MM.1S (cell line): ENCODE data around the gene WDR5B.

ENCODE experiments used
- DNase-seq: peaks from one replicate; pipeline ENCODE4 v3.0.0-alpha.2; 2015
- H2AFZ ChIP-seq: fragments of 300-600 bp; sonication (generic); 2 replicates; pipeline ENCODE4 v1.6.0; 2016; ENCODE audit warnings: antibody characterized with exemption, low read length
- H3F3A ChIP-seq: fragments of 300-600 bp; sonication (generic); 2 replicates; pipeline ENCODE4 v1.6.1; 2016; ENCODE audit warnings: mild to moderate bottlenecking, antibody characterized with exemption, low read length, moderate library complexity, mixed read lengths; ENCODE audit not compliant: insufficient read depth
- H3K27ac ChIP-seq: fragments of 300-600 bp; sonication (generic); 2 replicates; pipeline ENCODE4 v1.5.1; 2016; ENCODE audit warnings: mild to moderate bottlenecking, low read length
- H3K27me3 ChIP-seq: fragments of 300-600 bp; sonication (generic); replicated peaks from 2 replicates; pipeline ENCODE4 v1.6.0; 2016; ENCODE audit warnings: low read length; ENCODE audit not compliant: insufficient read depth
- H3K36me3 ChIP-seq: fragments of 300-600 bp; sonication (generic); replicated peaks from 2 replicates; pipeline ENCODE4 v1.6.1; 2016; ENCODE audit warnings: mild to moderate bottlenecking, low read length, mixed read lengths; ENCODE audit not compliant: insufficient read depth
- H3K4me1 ChIP-seq: fragments of 300-600 bp; sonication (generic); 2 replicates; pipeline ENCODE4 v1.6.1; 2016; ENCODE audit warnings: low read length, mixed read lengths
- H3K4me2 ChIP-seq: fragments of 300-600 bp; sonication (generic); 2 replicates; pipeline ENCODE4 v1.6.0; 2016; ENCODE audit warnings: low read depth, low read length
- H3K4me3 ChIP-seq: fragments of 300-600 bp; sonication (generic); 2 replicates; pipeline ENCODE4 v1.5.1; 2016; ENCODE audit warnings: low read length, mixed read lengths
- H3K79me2 ChIP-seq: fragments of 300-600 bp; sonication (generic); 2 replicates; pipeline ENCODE4 v1.6.1; 2016; ENCODE audit warnings: mixed run types, low read length, mixed read lengths
- H3K9ac ChIP-seq: fragments of 300-600 bp; sonication (generic); 2 replicates; pipeline ENCODE4 v1.6.1; 2016; ENCODE audit warnings: low read length, mixed read lengths
- H3K9me2 ChIP-seq: fragments of 300-600 bp; sonication (generic); replicated peaks from 2 replicates; pipeline ENCODE4 v1.6.1; 2016; ENCODE audit warnings: mild to moderate bottlenecking, low read length, mixed read lengths; ENCODE audit not compliant: insufficient read depth
- H3K9me3 ChIP-seq: fragments of 300-600 bp; sonication (generic); replicated peaks from 2 replicates; pipeline ENCODE4 v1.6.1; 2016; ENCODE audit warnings: mild to moderate bottlenecking, low read length, mixed read lengths; ENCODE audit not compliant: insufficient read depth
- H4K20me1 ChIP-seq: fragments of 300-600 bp; sonication (generic); 2 replicates; pipeline ENCODE4 v1.6.1; 2016; ENCODE audit warnings: mild to moderate bottlenecking, low read length, moderate library complexity, mixed read lengths; ENCODE audit not compliant: insufficient read depth
- EZH2 ChIP-seq: fragments of 300-600 bp; sonication (generic); optimal IDR thresholded peaks from 2 replicates; pipeline ENCODE3; 2017; ENCODE audit warnings: low read depth, mild to moderate bottlenecking, antibody characterized with exemption, low read length, mixed read lengths
- EZH2phosphoT487 ChIP-seq: fragments of 300-600 bp; sonication (generic); IDR thresholded peaks from 2 replicates; pipeline ENCODE4 v1.6.1; 2018; ENCODE audit warnings: antibody characterized with exemption, low read length
- TF ChIP-seq, protein P1 (sequence below): fragments of 300-600 bp; sonication (generic); IDR thresholded peaks from 2 replicates; pipeline ENCODE4 v1.5.1; 2016; ENCODE audit warnings: antibody characterized with exemption, low read length, mixed read lengths

Gene WDR5B

DNA sequence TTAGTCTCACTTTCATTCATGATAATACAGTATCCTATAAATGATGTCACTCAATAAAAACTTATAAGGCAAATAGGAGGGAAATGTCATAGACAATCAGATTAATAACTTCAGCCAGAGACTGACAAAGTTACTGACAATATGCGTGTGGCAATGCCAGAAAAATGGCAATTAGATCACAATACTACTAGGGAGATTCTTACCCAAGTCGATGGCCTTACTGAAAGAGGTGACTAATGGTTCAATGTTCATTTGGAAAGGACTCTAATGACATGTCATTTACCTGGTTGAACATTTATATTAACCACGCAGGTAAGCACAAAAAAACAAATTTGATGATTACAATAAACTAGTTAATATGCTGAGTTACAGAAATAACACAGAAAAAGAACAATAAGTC is 45.9 kb upstream of the WDR5B start:
- no peak for TF ChIP-seq EZH2phosphoT487
- TF ChIP-seq, protein P1, sequence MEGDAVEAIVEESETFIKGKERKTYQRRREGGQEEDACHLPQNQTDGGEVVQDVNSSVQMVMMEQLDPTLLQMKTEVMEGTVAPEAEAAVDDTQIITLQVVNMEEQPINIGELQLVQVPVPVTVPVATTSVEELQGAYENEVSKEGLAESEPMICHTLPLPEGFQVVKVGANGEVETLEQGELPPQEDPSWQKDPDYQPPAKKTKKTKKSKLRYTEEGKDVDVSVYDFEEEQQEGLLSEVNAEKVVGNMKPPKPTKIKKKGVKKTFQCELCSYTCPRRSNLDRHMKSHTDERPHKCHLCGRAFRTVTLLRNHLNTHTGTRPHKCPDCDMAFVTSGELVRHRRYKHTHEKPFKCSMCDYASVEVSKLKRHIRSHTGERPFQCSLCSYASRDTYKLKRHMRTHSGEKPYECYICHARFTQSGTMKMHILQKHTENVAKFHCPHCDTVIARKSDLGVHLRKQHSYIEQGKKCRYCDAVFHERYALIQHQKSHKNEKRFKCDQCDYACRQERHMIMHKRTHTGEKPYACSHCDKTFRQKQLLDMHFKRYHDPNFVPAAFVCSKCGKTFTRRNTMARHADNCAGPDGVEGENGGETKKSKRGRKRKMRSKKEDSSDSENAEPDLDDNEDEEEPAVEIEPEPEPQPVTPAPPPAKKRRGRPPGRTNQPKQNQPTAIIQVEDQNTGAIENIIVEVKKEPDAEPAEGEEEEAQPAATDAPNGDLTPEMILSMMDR, result no peak
- TF ChIP-seq EZH2, result no peak
- no peaks in the 10 kb centered on the region for H3K4me1 ChIP-seq
- no peak for DNase-seq
- no peak overlapping the region for H3K9ac ChIP-seq
- H3K27ac ChIP-seq, result no peak overlapping the region
- no peak overlapping the region for H3K4me3 ChIP-seq
- H3K27me3 ChIP-seq, result no peaks in the 10 kb centered on the region
- H2AFZ ChIP-seq, result no peak overlapping the region
- H3K9me2 ChIP-seq, result no peaks in the 10 kb centered on the region
- no peak overlapping the region for H3K4me2 ChIP-seq
- no peaks in the 10 kb centered on the region for H3F3A ChIP-seq
- H3K79me2 ChIP-seq, result no peaks in the 10 kb centered on the region
- no peaks in the 10 kb centered on the region for H3K9me3 ChIP-seq
- no peaks in the 10 kb centered on the region; the same call in 1 of the 2 replicates for H3K36me3 ChIP-seq
- H4K20me1 ChIP-seq, result no peaks in the 10 kb centered on the region

DNA sequence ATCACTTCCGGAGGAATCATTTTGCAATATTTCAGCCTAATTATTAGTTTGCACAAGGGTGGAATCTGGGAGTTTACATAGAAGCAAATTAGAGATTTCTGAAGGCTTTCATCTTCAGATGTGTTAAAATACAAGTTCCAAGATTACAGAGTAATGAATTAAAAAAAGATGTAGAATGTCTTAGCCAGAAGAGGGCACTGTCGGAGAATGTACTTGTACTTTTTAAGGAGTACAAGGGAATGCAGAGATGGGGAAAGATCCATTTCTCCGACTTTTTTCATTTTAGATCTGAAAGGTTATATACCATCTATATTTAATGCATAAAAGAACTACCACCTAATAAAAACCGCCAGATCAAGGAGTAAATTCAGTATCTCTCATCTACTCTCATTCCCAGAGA is 43.1 kb upstream of the WDR5B start:
- Histone ChIP-seq H3K4me1 (no peaks in the 10 kb centered on the region), H3K9ac (no peak overlapping the region), H3K36me3 (no peaks in the 10 kb centered on the region; the same call in 1 of the 2 replicates), H3K4me3 (no peak overlapping the region), H3K27ac (no peak overlapping the region), H4K20me1 (no peaks in the 10 kb centered on the region), H3F3A (no peaks in the 10 kb centered on the region), H2AFZ (no peak overlapping the region), H3K9me2 (no peaks in the 10 kb centered on the region), H3K27me3 (no peaks in the 10 kb centered on the region), H3K9me3 (no peaks in the 10 kb centered on the region), H3K79me2 (no peaks in the 10 kb centered on the region), H3K4me2 (no peak overlapping the region)
- no peak for TF ChIP-seq EZH2
- TF ChIP-seq, protein P1, result peak; percentile 28
- DNase-seq, result no peak

DNA sequence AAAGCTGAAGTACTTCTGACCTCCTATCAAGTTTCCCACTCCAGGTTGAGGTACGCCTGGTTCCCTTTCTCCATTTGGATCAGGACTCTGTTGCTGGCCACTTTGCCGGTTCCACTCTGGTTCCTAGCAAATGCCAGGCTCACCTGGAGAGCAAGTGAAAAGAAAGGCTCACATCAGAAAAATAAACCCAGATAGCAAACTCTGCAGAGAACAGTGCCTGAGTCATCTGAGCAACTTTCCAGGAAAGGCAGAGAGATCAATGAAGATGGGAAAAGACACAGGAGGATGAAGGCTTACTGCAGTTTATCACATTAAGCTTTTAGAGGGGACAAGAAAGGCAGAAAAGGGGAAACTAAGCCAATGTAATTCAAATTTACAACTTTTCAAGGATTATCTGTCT is 41.8 kb upstream of the WDR5B start:
- DNase-seq, result no peak
- no peaks in the 10 kb centered on the region for H4K20me1 ChIP-seq
- no peaks in the 10 kb centered on the region; the same call in 1 of the 2 replicates for H3K36me3 ChIP-seq

More for the DNA sequence above, 41.8 kb upstream of the WDR5B start:
- no peak overlapping the region for H3K9ac ChIP-seq
- no peaks in the 10 kb centered on the region for H3K9me3 ChIP-seq
- no peaks in the 10 kb centered on the region for H3F3A ChIP-seq
- no peak overlapping the region for H3K27ac ChIP-seq
- no peak overlapping the region for H2AFZ ChIP-seq
- no peaks in the 10 kb centered on the region for H3K4me1 ChIP-seq
- no peaks in the 10 kb centered on the region for H3K79me2 ChIP-seq
- H3K9me2 ChIP-seq, result no peaks in the 10 kb centered on the region
- H3K4me3 ChIP-seq, result no peak overlapping the region
- no peaks in the 10 kb centered on the region for H3K27me3 ChIP-seq
- TF ChIP-seq EZH2phosphoT487 (no peak), EZH2 (no peak)
- TF ChIP-seq, protein P1, result no peak
- no peak overlapping the region for H3K4me2 ChIP-seq
